Nephron progenitor cell (in vitro differentiated cells): Measurements from ENCODE around the gene SNX13.

ENCODE experiments used
- DNase-seq: peaks from one replicate; pipeline ENCODE4 v3.0.0; 2021
- H3K27ac Mint-ChIP-seq: 2 replicates; pipeline ENCODE4 v1.8.0; 2021; ENCODE audit warnings: mild to moderate bottlenecking, moderate library complexity, mixed read lengths
- H3K27me3 Mint-ChIP-seq: 2 replicates; pipeline ENCODE4 v1.8.0; 2021; ENCODE audit warnings: mild to moderate bottlenecking, low read depth, mixed read lengths; ENCODE audit not compliant: poor library complexity
- H3K36me3 Mint-ChIP-seq: 2 replicates; pipeline ENCODE4 v1.8.0; 2021; ENCODE audit warnings: low read depth, mixed read lengths
- H3K4me1 Mint-ChIP-seq: 2 replicates; pipeline ENCODE4 v1.8.0; 2021; ENCODE audit warnings: mixed read lengths
- H3K4me3 Mint-ChIP-seq: 2 replicates; pipeline ENCODE4 v1.8.0; 2021; ENCODE audit warnings: mild to moderate bottlenecking, moderate library complexity, mixed read lengths
- H3K9me3 Mint-ChIP-seq: 2 replicates; pipeline ENCODE4 v1.8.0; 2021; ENCODE audit warnings: mild to moderate bottlenecking, moderate library complexity, mixed read lengths
- CTCF ChIP-seq: fragments of 200-600 bp; sonication (generic); IDR thresholded peaks from 2 replicates; pipeline ENCODE4 v1.5.0; 2021; ENCODE audit warnings: antibody characterized with exemption

Gene SNX13

GRCh38 chr7:17870406-17870805 lies 69.9 kb downstream of the SNX13 start:
- Mint-ChIP-seq H3K9me3 (peaks cover 13% of the 10 kb centered on the region), H3K36me3 (peaks cover 88% of the 10 kb centered on the region), H3K27ac (no peak overlapping the region), H3K27me3 (no peaks in the 10 kb centered on the region), H3K4me3 (no peak overlapping the region), H3K4me1 (no peaks in the 10 kb centered on the region)
- DNase-seq: no peak
- TF ChIP-seq CTCF: no peak

GRCh38 chr7:17863809-17864143 lies 76.5 kb downstream of the SNX13 start:
- no peak overlapping the region for H3K27ac Mint-ChIP-seq
- peaks cover 26% of the 10 kb centered on the region for H3K9me3 Mint-ChIP-seq
- peaks cover 9% of the 10 kb centered on the region for H3K4me1 Mint-ChIP-seq
- H3K4me3 Mint-ChIP-seq: no peak overlapping the region
- DNase-seq: no peak
- H3K36me3 Mint-ChIP-seq: peaks cover 87% of the 10 kb centered on the region
- H3K27me3 Mint-ChIP-seq: peaks cover 3% of the 10 kb centered on the region
- no peak for TF ChIP-seq CTCF

GRCh38 chr7:17863095-17863808 lies 77.0 kb downstream of the SNX13 start:
- Mint-ChIP-seq H3K4me1 (peaks cover 9% of the 10 kb centered on the region), H3K36me3 (peaks cover 86% of the 10 kb centered on the region), H3K27ac (no peak overlapping the region), H3K9me3 (peaks cover 26% of the 10 kb centered on the region), H3K27me3 (peaks cover 3% of the 10 kb centered on the region), H3K4me3 (no peak overlapping the region)
- TF ChIP-seq CTCF: no peak
- no peak for DNase-seq

- H3K27me3 Mint-ChIP-seq: no peaks in the 10 kb centered on the region
- H3K36me3 Mint-ChIP-seq: peaks cover 83% of the 10 kb centered on the region
- no peak overlapping the region for H3K4me3 Mint-ChIP-seq
- TF ChIP-seq CTCF: no peak
- H3K9me3 Mint-ChIP-seq: peaks cover 18% of the 10 kb centered on the region
- H3K27ac Mint-ChIP-seq: no peak overlapping the region
- H3K4me1 Mint-ChIP-seq: no peaks in the 10 kb centered on the region
- no peak for DNase-seq
Observed at GRCh38 chr7:17856251-17856650, 84.0 kb downstream of the SNX13 start.

GRCh38 chr7:17855202-17855601 lies 85.1 kb downstream of the SNX13 start:
- Mint-ChIP-seq H3K27me3 (no peaks in the 10 kb centered on the region), H3K27ac (no peak overlapping the region), H3K4me3 (no peak overlapping the region), H3K36me3 (peaks cover 80% of the 10 kb centered on the region), H3K4me1 (no peaks in the 10 kb centered on the region), H3K9me3 (peaks cover 18% of the 10 kb centered on the region)
- no peak for DNase-seq
- no peak for TF ChIP-seq CTCF

- no peak overlapping the region for H3K4me3 Mint-ChIP-seq
- H3K4me1 Mint-ChIP-seq: no peaks in the 10 kb centered on the region
- no peak overlapping the region for H3K27ac Mint-ChIP-seq
- TF ChIP-seq CTCF: no peak
- peaks cover 79% of the 10 kb centered on the region for H3K36me3 Mint-ChIP-seq
- no peaks in the 10 kb centered on the region for H3K27me3 Mint-ChIP-seq
- H3K9me3 Mint-ChIP-seq: peaks cover 18% of the 10 kb centered on the region
- DNase-seq: no peak
Observed at GRCh38 chr7:17854261-17855047, 85.8 kb downstream of the SNX13 start.
